Fibroblast of the conjunctiva (primary cell): ENCODE results near the gene KIF17.
"Not testable (repeated sequence)": the region's sequence is repeated elsewhere in the genome, so short reads cannot be mapped to it uniquely, and the experiment has no call there.

Source experiments
- DNase-seq: peaks from one replicate; pipeline ENCODE4 v3.0.0-alpha.2; 2010; ENCODE audit warnings: low read depth

The KIF17 gene

DNA sequence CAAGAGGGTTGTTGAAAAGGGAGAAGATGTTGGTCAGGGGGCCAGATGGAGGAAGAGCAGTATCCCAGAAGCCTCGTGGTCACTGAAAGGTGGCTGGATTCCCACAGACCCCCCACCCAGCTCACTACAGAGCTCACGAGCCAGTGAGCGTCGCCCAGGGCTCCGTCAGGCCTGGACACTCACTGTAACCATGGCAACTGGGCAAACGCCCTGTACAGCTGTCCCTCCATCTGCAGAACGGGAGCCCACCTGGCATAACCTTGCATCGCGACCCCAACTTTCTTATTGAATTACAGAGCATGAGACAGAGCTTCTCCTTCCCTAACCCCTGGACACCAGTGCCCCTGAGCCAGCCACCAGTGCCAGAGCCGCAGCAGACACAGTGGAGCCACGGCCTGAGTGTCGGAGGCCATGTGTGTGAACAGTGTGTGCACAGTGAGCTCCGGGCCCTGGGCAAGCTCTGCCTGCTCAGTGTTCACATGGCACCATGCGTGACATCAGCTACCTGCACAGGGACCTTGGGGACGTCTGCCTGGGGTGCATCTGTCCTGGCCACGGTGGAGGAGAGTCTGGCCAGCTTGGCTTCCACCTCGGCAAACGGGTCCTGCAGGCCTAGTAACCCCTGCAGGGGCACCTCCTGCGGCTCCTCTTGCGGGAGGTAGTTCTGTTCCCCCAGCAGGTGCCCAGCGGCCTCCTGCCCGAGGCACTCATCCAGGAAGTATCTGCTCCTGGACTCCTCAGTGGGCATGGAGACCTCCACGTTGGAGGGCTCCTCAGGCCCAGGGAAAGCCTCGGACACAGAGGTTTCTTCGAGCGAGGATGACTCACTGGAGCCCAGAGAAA lies 30.7 kb downstream of the KIF17 start:
- DNase-seq = no peak

DNA sequence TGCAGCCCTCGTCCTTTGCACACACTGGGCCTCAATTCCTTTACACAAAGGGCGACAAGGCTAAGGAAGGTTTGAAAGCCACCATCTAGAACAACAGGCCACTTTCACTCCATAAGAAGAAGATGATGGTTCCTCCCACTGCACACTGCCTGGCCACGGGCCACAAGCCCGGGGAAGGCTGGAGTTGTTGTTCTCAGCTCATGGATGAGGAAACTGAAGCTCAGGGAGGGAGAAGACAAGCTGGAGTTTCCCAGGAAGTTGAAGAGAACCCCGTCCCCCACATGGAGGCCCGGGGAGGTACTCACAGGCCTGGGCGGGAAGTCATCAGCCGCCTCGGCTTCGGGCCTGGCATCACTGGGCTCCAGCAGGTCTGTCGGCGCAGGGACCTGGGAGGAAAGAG lies 32.1 kb downstream of the KIF17 start:
- DNase-seq = no peak

DNA sequence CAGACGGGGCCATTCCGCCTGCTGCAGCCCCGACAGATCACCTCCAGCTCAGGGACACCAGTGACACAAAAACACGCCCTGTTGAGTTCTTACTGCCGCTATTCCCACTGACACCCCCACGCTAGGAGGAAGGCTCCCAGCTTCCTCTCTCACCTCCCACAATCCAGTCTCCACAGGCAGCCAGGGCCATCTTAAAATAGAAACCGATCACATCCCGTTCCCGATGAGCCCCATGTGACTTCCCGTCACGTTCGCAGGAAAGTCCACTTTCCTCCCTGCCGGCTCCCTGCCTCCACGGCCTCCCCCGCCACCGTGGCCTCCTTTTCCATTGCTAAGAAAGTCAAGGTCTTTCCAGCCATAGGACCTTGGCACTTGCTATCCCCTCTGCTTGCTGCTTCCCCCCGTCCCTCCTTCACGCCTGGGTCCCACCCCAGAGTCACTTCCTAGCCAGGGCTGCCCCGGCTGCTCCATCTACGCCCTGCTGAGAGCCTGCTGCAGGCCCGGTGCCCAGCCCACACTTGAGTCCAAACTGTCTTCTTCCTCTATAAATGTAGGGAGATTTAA lies 32.6 kb downstream of the KIF17 start:
- no peak for DNase-seq

DNA sequence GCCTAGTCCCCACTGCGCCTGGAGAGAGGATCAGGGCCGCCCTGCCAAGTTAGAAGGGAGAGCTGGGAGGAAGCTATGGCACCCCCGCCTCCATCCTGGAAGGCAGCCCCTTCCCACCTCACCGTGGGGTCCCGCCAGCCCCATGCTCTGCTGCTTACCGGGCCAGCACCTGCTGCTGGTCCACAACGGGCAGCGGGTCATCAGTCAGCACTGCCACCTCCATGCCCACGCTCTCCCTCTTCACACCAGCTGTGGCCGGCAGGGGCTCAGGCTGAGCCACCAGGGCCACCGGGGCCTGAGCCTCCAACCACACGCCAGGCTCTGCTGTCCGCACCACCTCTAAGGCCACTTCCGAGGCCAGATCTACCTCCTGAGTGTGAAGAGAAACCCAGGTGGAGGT lies 33.2 kb downstream of the KIF17 start:
- DNase-seq = no peak

DNA sequence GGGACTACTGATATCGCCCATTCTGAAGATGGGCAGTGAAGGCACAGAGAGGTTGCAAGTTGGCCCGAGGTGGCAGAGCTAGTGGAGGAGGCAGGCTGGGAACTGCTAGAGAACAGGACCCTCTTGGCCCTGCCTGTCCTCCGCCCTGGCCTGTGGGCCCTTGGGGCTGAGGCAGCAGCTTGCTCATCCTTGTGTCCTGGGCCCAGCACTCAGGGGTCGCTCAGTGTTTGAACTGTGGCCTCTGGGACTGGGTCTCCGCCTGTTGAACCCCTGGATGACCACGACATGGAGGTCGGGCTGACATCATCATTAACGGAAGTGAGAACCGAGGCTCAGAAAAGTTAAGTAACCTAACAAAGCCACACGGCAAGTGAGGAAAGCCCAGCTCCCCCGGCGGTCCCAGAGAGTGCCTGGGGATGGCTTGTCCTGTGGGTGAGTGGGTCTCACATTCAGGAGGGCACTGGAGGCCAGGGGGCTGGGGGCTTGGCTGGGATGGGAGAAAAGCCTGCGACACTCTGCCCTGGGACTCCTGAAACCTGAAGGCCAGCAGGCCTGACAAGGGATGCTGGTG lies 33.7 kb downstream of the KIF17 start:
- DNase-seq = no peak

DNA sequence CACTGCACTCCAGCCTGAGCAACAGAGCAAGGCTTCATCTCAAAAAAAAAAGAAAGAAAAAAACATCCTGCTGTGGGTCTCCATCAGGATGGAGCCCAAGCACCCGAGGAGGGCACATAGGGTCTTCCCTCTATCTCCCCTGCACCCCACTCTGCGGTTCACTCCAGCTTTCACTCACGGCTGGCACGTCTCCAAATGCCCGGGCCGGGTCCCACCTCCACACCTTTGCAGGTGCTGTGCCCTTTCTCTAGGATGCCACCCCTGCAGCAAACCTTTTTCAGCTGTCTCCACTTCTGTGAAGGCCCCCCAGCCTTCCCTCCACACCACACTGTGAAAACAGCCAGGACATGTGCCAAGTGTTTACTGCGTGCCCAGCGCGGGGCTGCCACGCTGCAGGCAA lies 34.2 kb downstream of the KIF17 start:
- no peak for DNase-seq

DNA sequence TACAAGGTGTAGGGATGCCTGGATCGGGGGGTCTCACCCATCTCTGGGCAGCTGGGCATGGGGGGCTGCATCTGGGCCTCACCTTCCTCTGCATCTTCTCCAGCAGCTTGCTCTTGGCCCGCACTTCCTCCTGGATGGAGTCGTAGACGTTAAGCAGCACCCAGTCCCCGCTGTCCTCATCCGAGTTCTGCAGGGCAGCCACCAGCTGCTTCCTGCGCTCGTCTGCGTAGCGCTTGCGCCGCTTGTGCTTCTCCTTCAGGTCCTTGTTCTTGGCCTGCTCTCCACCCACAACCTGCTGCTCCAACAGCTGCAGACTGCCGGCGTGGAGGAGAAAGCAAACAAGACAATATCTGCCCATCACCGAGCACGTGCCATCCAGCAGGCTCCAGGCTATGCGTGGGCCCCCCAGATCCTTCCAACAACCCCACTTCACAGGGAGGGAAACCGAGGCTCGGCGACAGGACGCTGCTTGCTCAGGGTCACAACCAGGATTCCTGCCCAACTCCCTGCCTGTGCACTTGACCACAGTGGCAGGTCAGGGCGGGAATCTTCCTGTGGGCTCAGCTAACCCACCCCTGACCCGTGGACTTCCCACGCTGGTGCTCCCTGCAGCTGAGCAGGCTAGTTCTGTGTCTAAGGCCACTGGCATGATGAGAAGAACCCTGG lies 35.1 kb downstream of the KIF17 start:
- no peak for DNase-seq

DNA sequence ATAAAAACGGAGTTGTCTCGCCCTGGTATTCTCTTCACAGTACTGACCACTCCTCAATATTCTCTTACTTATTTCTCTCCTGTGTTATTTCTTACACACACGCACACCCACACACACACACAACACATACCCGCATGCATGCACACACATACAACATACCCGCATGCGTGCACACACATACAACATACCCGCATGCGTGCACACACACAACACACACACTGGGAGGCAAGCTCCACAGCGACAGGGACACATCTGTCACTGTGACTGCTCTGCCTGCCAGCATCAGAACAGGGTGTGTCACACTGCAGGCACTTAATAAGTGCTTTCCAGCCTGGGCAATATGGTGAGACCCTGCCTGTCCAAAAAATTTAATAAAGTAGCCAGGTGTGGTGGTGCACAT lies 35.8 kb downstream of the KIF17 start:
- no peak for DNase-seq

DNA sequence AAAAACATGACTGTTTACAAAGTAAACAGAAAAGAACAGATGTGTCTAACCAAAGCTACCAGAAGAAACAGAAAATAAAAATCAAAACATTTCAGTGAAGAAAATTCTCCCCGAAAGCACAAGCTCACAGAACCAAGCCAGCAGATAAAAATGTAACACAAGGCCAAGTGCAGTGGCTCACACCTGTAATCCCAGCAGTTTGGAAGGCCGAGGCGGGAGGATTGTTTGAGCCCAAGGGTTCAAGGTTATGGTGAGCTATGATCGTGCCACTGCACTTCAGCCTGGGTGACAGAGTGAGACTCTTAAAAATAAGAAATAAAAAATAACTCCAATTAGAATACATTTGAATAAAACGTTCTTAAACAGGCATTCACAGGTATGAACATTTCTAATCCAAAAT lies 37.5 kb downstream of the KIF17 start:
- DNase-seq = no peak

DNA sequence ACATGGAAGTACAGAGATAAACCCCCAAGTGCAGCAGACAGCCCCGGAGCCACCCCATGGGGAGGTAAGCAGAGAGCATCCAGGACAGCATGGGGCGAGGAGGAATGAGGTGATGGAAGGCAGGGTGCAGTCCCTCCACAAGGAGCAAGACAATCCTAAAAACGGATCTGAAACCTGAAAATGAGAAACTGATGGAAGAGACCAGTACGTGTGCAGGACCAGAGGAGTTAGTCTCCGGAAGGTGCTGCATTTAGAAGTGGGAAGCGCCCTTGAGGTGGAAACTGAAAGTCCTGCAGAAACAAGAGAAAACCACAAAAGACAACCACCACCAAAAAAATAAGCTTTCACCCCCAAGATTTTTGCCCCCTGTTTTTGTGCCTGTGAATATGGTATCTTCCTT lies 39.2 kb downstream of the KIF17 start:
- no peak for DNase-seq

DNA sequence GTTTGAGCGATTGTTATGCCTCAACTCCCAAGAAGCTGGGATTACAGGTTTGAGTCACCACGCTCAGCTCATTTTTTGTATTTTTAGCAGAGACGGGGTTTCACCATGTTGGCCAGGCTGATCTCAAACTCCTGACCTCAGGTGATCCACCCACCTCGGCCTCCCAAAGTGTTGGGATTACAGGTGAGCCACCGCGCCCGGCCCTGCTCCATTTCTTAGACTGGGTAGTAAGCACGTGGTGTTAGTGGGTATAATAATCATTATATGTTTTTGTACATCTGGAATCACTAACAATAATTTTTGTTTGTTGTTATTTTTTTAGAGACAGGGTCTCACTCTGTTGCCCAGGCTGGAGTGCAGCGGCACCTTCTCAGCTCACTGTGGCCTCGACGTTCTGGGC lies 44.2 kb downstream of the KIF17 start:
- DNase-seq = not testable (repeated sequence)

DNA sequence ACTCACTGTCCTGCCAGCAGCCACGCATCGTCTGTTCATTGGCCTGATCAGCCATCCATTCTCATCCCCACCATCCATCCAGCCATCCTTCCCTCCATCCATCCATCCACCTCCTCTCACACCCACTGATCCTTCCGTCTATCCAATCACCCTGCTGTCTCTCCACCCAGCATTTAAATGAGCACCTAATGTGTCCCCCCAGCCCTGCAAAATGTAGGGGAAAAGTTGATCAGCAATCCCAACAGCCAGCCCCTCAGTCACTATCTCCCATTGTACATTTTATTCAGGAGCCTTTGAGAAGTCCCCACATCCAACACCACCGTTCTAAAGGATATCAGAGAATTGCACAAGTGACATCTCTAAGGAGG lies 45.6 kb downstream of the KIF17 start:
- no peak for DNase-seq

DNA sequence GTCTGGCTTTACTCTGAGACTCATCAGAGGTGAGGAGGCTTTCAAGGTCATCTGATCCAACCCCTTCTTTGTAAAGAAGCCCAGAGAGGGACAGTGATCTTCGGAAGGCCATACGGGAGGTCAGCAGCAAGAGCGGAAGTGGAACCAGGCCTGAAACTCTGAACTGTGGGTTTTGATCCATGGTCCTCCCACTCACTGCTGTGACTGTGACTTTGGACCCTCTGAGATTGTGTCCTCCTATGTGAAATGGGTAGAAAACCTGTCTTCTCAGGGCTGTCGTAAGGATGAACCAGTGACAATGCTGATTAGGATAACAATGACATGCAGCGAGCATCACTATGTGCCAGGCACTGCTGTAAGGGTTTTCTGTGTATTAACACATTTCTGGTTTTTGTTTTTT lies 46.9 kb downstream of the KIF17 start:
- DNase-seq = no peak

DNA sequence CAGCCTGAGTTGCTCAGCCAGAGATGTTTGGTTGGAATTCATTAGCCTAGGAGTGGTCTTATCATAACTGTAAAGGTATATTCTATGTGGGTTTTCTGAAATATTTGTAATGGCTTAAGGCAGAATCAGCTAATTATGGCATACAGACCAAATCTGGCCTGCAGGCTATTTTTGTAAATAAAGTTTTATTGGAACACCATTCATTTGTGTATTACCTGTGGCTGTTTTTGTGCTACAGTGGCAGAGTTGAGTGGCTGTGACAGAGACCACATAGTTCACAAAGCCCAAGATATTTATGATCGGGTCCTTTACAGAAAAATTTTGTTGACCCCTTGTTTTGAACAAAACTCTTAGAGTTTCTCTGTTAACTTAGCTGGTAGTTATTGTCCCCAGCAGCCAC lies 49.2 kb downstream of the KIF17 start:
- no peak for DNase-seq

DNA sequence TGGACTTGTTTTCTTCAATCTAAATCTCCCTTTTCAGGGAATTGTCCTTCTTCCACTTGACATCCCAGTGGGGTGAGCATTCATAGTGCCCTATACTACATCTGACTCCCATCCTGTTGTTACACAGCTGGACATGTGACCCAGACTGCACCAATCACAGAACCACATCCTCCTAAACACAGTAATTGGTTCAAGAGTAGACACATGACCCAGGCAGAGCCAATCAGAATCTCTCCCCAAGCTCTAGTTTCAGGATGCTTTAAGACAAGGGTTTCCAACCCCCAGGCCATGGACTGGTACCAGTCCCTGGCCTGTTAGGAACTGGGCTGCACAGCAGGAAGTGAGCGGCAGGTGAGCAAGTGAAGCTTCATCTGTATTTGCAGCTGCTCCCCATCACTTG lies 51.0 kb downstream of the KIF17 start:
- no peak for DNase-seq

DNA sequence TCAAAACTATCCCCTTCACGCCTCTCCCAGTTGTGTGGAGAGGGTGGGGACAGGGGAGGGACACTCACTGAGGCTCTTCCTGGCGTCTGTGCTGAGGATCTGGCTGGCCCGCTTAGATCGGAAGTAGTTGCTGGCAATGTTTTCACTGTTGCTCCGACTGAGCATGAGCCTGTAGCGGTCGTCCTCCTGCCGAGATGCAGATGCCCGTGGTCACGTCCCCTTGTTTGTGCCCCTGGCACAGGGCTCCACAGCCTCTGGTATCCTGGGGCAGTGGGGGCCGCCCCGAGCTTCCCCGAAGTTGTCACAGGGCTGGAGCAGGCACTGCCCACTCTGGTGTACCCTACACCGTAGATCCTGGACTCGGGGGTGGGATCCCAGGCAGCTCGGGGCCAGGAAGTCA lies 51.7 kb downstream of the KIF17 start:
- no peak for DNase-seq

DNA sequence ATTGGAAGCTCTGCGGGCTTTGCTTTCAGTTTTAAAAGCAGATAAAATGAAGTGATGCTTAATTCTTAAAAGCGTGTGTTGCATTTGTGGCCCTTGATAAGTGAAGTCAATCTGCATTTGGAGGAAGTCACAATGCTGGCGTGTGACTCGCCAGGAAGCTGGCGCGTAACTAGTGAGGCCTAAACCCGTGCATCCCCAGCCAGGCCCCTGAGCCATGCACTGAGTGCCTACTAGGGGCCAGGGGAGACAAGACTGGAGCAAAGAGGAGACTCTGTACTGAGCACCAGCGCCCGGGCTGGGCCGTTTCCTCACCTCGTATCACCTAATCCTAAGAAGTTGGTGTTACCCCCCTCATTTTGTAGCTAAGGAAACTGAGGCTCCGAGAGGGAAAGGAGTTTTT lies 52.1 kb downstream of the KIF17 start:
- DNase-seq = no peak

DNA sequence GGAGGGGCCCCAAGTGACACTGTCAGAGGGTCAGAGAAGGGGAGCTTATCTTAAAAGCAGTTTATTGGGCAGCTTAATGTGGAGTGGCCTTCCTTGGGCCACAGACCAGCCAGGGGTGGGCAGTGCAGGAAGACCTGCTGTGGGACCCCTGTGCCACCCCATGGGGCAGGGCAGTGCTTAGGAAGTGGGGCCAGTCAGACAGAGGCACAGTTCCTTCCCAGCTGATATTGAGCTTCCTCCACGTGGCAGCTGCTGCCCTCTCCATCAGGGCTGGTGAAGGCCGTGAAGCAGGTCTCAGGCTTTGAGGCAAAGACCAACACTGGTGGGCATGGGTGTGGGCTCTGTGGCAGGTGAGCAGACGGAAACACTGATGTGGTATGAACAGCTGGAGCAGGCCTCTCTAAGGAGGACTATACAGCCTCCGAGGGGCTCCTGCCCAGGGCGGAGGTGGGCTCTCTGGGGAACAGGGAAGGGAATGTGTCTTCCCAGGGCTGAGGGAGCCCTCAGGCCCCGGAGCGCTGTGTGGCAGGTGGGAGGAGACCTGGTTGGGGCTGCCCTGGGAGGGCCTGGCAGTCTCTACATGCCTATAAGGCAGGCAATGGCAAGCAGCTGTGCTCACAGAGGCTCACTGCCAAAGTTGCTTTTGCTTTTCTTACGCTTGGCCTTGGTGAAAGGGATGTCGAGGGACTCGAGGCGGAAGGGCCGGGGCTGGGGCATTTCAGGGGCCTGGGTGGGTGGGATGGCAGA lies 53.7 kb downstream of the KIF17 start:
- DNase-seq = no peak

DNA sequence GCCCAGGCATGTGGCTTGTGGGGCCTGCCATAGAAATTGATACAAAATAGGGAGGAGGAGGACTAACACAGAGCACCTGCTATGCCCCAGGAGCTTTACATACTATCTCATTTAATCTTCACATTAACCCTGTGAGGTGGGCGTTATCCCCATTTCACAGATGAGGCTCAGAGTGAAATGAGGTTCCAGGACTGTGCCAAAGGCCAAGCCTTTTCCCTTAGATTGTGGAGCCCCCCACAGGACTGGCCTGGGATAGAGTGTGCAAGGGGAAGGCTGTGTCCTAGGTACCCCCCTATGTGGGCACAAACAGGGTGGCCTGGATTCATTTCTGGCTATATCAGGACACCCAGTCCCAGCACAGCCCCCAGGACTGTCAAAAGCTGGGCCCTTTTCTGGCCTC lies 54.4 kb downstream of the KIF17 start:
- DNase-seq = no peak

DNA sequence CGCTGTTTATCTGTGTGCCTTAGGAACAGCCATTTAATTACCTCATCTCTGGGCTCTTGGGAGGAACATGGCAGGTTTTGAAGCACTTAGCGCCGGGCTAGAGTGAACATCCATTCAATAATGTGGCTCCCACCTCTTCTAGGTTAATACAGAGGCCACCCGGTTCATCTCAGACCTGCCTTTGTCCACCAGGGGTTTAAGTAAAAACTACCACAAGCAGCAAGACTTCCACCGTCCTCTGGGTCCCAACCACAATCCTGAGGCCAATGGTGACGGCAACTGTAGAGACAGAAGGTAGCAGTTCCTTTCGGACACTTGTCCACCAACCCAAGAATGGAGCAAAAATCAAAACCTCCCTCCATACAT lies 55.7 kb downstream of the KIF17 start:
- no peak for DNase-seq

DNA sequence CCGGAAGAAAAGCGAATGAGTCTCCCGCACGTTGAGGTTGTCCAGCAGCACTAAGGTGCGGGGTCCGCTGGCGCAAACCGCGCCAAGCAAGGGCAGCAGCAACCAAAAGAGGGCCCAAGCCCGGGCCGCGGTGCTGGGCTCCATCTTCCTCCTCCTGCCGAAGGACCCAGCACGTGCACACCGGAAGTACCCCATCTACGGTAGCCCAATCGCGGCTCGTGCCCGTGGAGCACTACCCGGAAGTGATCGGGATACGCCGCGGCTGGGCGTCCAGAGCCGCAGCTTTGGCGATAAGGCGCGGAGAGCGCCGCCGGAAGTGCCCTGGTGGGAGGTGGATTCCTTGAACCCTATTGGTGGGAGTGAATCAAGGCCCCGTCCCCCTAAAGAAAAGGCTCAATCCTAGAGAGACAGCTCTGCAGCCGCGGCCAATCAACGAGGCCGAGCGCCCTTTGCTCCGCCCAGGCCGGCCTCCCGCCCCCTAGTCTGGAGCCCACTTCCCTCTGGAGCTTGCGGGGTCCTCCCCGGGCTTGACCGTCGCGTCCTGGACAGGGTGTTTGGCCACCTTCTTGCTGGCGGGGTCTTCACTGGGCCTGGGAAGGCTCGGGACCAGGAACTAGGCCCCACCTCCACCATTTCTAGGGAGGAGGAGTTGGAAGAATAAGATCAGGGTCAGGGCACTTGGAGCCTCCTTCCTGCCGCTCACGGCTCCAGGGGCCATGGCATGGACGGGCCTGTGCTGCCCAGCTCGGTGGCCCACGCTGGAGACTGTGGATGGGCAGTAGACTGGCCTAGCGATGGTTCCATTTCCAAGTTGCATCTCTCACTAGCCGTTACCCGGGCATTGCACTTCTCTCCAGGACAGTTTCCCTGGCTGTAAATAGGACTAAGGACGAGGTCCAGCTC lies 56.3 kb downstream of the KIF17 start, which contains the start of gene DDOST:
Gene DDOST, minus strand, starts transcription at position 163 of the 903 bp plus-strand sequence. Its CDS starts 19 bp downstream, at position 144.
- DNase-seq = peak; percentile 94
